Stimulated activated naive CD8-positive, alpha-beta T cell treated with anti-CD3 and anti-CD28 coated beads, Interleukin-15, Interleukin-2, amounts not matched to agents 100 ng/mL and 50 ng/mL, for 24 hours (primary cell): ENCODE results near the gene DOCK2.
"Not testable (repeated sequence)": the region's sequence is repeated elsewhere in the genome, so short reads cannot be mapped to it uniquely, and the experiment has no call there.

Source experiments
- H3K27ac Mint-ChIP-seq: one replicate; pipeline ENCODE4 v1.8.0; 2021; ENCODE audit warnings: mild to moderate bottlenecking, mixed read lengths
- H3K27me3 Mint-ChIP-seq: one replicate; pipeline ENCODE4 v1.8.0; 2021; ENCODE audit warnings: mixed read lengths
- H3K36me3 Mint-ChIP-seq: one replicate; pipeline ENCODE4 v1.8.0; 2021; ENCODE audit warnings: low read depth, mixed read lengths
- H3K4me1 Mint-ChIP-seq: one replicate; pipeline ENCODE4 v1.8.0; 2021; ENCODE audit warnings: low read depth, mixed read lengths
- H3K4me3 Mint-ChIP-seq: one replicate; pipeline ENCODE4 v1.8.0; 2021; ENCODE audit warnings: mild to moderate bottlenecking, mixed read lengths
- H3K9me3 Mint-ChIP-seq: one replicate; pipeline ENCODE4 v1.8.0; 2021; ENCODE audit warnings: mixed read lengths

Gene DOCK2

DNA sequence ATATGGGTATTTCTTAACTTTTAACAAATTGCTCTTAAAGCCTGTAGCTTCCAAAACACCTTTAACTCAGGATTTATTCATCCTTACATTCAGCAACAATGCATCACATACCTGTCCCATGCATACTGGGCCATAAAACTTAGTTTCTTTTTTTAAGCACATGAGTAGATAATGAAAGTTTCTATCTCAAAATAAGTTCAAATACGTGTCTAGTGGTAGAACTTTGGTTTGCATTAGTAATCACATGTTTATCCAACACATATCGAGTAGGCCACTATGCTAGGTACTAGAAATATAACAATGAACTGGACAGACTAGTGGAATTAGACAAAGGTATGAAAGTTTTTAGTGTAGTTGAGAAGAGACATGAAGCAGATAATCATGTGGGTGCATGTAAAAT, 99.6 kb downstream of the DOCK2 start:
- Mint-ChIP-seq H3K27ac (no peak overlapping the region), H3K9me3 (no peaks in the 10 kb centered on the region), H3K27me3 (no peaks in the 10 kb centered on the region), H3K4me3 (no peak overlapping the region), H3K36me3 (peaks cover 88% of the 10 kb centered on the region), H3K4me1 (peaks cover 11% of the 10 kb centered on the region)

DNA sequence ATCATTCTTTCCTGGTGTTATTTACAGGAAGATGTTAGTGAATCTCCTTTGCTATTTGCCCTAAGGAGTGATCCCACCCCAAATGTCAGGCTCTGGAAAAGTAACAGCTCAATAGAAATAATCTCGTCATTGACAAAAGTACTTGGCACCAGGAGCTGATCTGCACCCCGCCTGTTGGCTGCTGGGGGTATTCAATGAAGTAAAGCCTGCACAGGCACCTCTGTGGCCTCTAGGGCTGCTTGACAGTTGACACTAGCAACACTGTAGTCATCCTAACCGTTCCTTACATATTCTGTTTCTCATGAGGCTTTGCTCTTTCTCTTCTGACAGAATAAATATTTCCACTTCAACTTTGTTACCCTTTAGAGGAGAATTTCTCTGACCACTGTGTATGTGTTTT, 103.4 kb downstream of the DOCK2 start:
- no peaks in the 10 kb centered on the region for H3K9me3 Mint-ChIP-seq
- H3K27ac Mint-ChIP-seq = no peak overlapping the region
- peaks cover 78% of the 10 kb centered on the region for H3K36me3 Mint-ChIP-seq
- H3K27me3 Mint-ChIP-seq = no peaks in the 10 kb centered on the region
- no peak overlapping the region for H3K4me3 Mint-ChIP-seq
- peaks cover 3% of the 10 kb centered on the region for H3K4me1 Mint-ChIP-seq

DNA sequence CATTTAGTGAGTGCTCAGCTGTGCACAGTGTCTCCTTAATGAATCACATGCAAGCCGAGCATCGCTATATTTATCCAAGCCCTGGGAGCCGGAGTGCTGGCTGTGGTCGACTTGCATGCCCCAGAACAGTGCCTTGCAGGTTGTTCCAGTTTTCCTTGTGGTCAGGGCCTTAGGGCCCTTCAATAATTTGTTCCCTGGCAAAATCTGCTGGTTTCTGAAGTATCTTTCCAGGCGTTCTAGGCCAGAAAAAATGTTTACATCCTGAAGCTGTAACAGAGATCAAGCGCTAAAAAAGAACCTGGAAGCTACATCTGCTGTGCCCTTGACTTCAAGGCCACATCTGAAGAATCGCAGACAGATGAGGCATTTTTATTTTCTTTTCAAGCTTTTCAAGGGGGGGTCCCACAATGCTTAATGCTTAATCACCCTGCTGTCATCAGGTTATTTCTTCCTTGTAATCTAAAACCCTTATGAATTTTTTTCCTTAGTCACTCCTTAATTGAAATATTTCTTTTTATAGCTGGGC, 105.8 kb downstream of the DOCK2 start:
- Mint-ChIP-seq H3K4me1 (peaks cover 10% of the 10 kb centered on the region), H3K9me3 (no peaks in the 10 kb centered on the region), H3K36me3 (peaks cover 77% of the 10 kb centered on the region), H3K4me3 (no peak overlapping the region), H3K27me3 (no peaks in the 10 kb centered on the region), H3K27ac (no peak overlapping the region)

DNA sequence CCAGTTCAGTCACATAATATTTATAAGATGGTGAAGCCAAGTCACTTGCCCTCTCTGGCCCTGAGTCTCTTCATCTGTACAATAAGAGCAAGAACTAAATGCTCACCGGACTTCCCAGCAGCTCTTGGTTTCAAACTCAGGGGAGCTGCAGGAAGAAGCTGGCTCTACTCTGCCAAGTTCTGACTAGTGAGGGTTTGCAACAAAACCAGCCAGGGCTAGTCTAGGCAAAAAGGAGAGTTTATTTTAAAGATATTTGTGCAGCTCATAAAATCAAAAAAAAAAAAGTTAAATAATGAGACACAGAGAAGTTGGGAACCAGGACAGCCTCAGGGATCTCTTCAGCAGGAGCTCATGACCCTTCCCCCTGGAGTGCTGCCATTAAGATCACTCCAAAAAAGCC, 107.3 kb downstream of the DOCK2 start:
- peaks cover 10% of the 10 kb centered on the region for H3K4me1 Mint-ChIP-seq
- no peak overlapping the region for H3K27ac Mint-ChIP-seq
- no peaks in the 10 kb centered on the region for H3K27me3 Mint-ChIP-seq
- no peaks in the 10 kb centered on the region for H3K9me3 Mint-ChIP-seq
- no peak overlapping the region for H3K4me3 Mint-ChIP-seq
- H3K36me3 Mint-ChIP-seq = peaks cover 73% of the 10 kb centered on the region

DNA sequence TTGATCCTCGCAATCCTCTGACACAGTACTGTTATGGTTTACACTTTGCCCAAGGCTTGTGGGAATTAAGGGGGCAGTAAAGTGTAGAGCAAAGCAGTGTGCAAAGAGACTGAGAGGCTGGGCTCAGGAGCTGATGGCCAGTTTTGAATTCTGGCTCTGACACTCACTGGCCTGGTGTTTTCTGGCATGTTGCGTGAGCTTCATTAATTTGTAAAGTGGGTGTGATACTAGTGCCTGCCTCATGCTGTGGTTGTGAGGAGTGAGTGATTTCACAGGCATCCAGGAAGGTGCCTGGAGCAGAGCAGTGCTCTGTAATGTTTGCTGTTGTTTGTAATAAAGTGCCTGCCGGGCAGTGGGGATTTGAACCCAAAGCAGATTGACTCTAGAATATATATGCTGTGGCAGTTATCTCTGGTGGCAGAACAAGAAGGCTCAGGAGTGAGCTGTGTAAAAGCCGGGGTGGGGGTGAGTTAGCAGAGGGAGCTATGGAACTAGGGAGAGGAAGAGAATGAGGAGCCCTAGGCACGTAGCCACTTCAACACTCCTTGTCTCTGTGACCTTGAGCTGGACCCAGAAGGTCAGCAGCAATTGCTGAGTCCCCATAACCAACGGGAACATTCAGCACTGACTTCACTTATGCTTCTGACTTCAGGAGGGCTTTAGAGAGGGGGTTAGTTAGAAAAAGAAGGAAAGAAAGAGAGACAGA, 108.5 kb downstream of the DOCK2 start:
- peak overlapping the region; percentile 67 for H3K27ac Mint-ChIP-seq
- H3K4me1 Mint-ChIP-seq = peaks cover 10% of the 10 kb centered on the region
- H3K9me3 Mint-ChIP-seq = no peaks in the 10 kb centered on the region
- no peak overlapping the region for H3K4me3 Mint-ChIP-seq
- H3K27me3 Mint-ChIP-seq = no peaks in the 10 kb centered on the region
- H3K36me3 Mint-ChIP-seq = peaks cover 76% of the 10 kb centered on the region

DNA sequence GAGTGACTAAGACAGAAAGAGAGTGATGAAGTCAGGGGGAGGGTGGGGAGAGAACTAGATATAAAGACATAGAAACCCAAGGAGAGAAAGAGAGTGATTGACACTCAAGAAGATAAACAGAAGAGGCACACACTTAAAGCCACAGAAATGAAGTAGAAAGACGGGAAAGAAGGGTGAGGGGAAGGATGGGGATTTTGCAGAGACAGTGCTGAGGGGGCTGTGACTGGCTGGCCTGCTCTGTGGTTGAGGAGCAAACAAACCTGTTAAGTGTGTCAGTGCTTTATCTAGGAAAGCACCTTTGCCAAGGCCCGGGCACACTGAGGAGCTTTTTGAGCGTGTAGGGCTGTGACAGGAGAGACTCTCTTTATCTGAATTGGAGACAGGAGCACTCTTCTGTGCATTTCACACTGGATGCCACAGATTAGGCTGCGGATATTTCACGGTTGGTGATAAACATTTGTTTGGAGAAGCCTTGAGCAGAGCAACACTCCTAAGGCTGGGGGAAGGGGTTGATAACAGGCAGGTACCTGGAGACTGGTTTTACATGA, 109.1 kb downstream of the DOCK2 start:
- peaks cover 10% of the 10 kb centered on the region for H3K4me1 Mint-ChIP-seq
- no peak overlapping the region for H3K4me3 Mint-ChIP-seq
- peaks cover 76% of the 10 kb centered on the region for H3K36me3 Mint-ChIP-seq
- no peaks in the 10 kb centered on the region for H3K9me3 Mint-ChIP-seq
- no peaks in the 10 kb centered on the region for H3K27me3 Mint-ChIP-seq
- H3K27ac Mint-ChIP-seq = peak overlapping the region; percentile 67

DNA sequence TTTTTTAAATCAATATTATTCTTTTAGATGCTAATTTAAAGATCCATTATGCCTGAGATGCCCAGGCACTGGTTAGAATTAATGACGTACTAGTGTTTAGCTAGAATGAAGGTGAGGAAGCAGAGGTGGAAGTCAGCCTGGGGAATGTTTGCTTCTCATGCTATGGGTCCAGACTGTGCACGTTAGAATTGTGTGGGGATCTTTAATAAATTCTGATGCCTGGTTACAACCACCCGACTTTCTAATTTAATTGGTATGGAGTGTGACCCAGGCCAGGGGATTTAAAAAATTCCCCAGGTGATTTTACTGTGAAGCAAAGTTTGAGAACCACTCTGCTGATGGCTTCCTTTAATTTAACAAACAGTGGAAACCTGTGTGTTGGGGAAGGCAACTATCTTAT, 111.1 kb downstream of the DOCK2 start:
- peaks cover 81% of the 10 kb centered on the region for H3K36me3 Mint-ChIP-seq
- peaks cover 15% of the 10 kb centered on the region for H3K4me1 Mint-ChIP-seq
- H3K9me3 Mint-ChIP-seq = no peaks in the 10 kb centered on the region
- no peak overlapping the region for H3K27ac Mint-ChIP-seq
- H3K27me3 Mint-ChIP-seq = no peaks in the 10 kb centered on the region
- H3K4me3 Mint-ChIP-seq = no peak overlapping the region

DNA sequence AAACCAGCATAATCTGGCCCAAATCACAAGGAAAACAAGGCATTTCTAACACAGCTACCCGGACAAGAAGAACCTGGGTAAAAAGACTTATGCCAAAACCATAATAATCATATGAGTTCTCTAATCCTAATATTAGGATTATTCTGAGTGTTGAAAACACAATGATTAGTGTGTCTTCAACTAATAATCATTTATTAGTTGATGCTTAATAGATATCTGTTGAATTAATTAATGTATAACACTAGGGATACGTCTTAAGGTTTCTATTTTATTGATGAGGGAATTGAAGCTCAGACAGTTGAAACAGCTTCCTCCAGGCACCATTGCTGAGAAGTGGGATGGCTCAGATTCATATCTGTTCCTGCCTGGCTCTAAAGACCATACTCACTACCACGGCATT, 112.2 kb downstream of the DOCK2 start:
- Mint-ChIP-seq H3K27ac (no peak overlapping the region), H3K4me3 (no peak overlapping the region), H3K4me1 (peaks cover 15% of the 10 kb centered on the region)

DNA sequence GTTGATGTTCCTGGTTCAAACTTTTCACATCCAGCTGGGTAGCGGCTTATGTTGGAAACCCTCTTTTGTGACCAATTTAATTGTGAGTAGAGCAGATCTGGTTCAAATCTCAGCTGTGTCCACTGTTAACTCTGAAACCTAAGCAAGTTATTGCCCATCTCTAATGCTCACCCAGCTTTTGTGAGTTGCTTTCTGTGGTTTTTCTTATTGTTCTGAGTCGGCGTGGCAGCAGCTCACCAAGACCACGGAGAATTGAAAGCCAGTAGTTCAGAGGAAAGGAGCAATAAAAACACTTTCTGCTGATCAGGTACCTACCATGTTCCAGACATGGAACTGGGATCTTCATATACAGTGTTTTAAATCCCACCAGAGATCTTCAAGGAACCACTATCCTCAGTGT, 114.4 kb downstream of the DOCK2 start:
- H3K4me3 Mint-ChIP-seq = no peak overlapping the region
- H3K36me3 Mint-ChIP-seq = peaks cover 73% of the 10 kb centered on the region
- H3K9me3 Mint-ChIP-seq = no peaks in the 10 kb centered on the region
- H3K27ac Mint-ChIP-seq = no peak overlapping the region
- peaks cover 5% of the 10 kb centered on the region for H3K4me1 Mint-ChIP-seq
- no peaks in the 10 kb centered on the region for H3K27me3 Mint-ChIP-seq

More for the DNA sequence above, 112.2 kb downstream of the DOCK2 start:
- H3K9me3 Mint-ChIP-seq = no peaks in the 10 kb centered on the region
- H3K27me3 Mint-ChIP-seq = no peaks in the 10 kb centered on the region
- H3K36me3 Mint-ChIP-seq = peaks cover 83% of the 10 kb centered on the region

DNA sequence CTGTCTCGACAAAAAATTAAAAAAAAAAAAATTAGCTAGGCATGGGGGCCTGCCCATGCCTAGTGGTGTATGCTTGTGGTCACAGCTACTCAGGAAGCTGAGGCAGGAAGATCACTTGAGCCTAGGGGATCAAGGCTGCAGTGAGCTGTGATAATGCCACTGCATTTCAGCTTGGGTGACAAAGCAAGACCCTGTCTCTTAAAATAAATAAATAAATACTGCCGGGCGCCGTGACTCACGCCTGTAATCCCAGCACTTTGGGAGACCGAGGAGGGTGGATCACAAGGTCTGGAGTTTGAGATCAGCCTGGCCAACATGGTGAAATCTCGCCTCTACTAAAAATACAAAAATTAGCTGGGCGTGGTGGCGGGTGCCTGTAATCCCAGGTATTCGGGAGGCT, 115.5 kb downstream of the DOCK2 start:
- not testable (repeated sequence) for H3K9me3 Mint-ChIP-seq, H3K27me3 Mint-ChIP-seq, H3K4me1 Mint-ChIP-seq, H3K4me3 Mint-ChIP-seq, H3K27ac Mint-ChIP-seq
- peaks cover 68% of the 10 kb centered on the region for H3K36me3 Mint-ChIP-seq

DNA sequence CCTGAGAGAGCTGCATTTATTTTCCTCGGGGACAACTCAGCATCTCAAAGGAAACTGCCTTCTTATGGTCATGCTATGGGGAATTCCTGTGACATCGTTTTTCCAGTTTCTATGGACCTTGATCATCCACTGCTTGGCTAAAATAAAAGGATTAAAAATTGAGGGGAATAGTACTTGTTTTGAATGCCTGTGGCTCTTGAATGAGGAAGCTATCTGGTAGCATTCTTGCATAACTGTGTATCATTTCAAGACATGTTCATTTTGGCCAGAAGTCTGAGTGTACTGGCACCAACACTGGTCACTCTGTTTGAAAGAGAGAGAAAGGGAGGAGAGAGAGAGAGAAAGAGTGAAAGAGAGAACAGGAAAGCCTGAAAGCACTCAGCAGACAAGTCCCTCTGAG, 116.7 kb downstream of the DOCK2 start:
- Mint-ChIP-seq H3K4me1 (peaks cover 5% of the 10 kb centered on the region), H3K27me3 (no peaks in the 10 kb centered on the region), H3K9me3 (no peaks in the 10 kb centered on the region), H3K36me3 (peaks cover 70% of the 10 kb centered on the region), H3K27ac (peak overlapping the region; percentile 14), H3K4me3 (no peak overlapping the region)

DNA sequence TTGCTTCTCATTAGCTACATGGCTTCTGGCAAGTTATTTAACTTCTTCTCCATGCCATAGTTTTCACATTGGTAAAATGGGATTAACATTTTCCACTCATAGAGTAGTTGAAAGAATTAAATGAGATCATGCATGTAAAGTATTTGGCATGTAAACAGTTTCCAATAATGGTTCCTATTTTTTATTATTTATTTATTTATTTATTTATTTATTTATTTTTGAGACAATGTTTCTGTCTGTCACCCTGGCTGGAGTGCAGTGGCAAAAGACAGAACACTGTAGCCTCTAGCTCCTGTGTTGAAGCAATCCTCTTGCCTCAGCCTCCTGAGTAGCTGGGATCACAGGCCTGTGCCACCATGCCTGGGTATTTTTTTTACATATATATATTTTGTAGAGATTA, 117.7 kb downstream of the DOCK2 start:
- peaks cover 5% of the 10 kb centered on the region for H3K4me1 Mint-ChIP-seq
- peaks cover 71% of the 10 kb centered on the region for H3K36me3 Mint-ChIP-seq
- H3K4me3 Mint-ChIP-seq = no peak overlapping the region
- H3K27me3 Mint-ChIP-seq = no peaks in the 10 kb centered on the region
- H3K9me3 Mint-ChIP-seq = no peaks in the 10 kb centered on the region
- H3K27ac Mint-ChIP-seq = no peak overlapping the region

DNA sequence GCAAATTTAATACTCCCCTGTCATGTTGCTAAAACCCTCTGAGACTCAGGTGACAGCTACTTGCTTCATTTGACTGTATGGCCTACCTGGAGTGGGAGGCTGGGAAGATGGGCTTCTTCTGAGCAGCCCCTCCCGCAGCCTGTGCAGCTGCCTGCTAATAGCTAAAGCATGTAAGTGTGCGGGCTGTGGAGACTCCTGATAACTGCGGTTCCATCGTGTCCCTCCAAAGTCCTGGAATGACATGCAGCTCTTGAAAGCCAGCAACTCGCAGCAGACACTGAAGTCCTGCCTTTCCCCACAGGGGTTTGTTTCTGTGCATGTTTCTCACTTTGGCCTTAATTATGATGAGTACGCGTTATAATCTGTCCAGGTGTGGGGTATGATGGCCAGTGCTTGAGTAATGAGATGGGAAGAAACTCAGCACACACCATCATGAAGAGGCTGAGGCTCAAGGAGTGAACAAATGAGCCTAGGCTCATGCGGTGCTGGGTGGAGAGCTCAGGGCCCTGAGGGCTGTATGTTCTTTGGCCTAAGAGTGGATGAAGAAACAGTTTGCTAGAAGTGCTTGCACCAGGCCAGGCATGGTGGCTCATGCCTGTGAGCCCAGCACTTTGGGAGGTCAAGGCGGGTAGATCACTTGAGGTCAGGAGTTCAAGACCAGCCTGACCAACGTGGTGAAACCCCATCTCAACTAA, 119.1 kb downstream of the DOCK2 start:
- Mint-ChIP-seq H3K27ac (no peak overlapping the region), H3K36me3 (peaks cover 65% of the 10 kb centered on the region)

DNA sequence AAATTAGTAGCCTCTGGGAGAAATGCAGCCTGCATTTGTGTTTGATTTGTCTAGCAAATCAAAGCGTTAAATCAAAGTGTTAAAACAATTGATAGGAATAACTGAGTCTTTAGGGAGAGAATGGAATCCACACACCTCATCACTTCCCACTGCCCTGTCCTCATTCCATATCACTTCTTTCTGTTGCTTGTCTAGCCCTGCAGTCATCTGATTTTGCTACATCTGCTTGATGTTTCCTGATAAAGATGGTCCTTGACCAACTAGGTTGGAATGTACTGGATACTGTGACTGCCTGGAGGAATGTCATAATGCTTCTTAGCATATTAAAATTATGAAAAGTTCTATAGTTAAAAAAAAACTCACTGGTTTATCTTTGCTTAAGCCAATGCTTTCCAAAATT, 119.9 kb downstream of the DOCK2 start:
- Mint-ChIP-seq H3K27me3 (no peaks in the 10 kb centered on the region), H3K4me1 (no peaks in the 10 kb centered on the region), H3K9me3 (no peaks in the 10 kb centered on the region), H3K27ac (no peak overlapping the region), H3K36me3 (peaks cover 65% of the 10 kb centered on the region), H3K4me3 (no peak overlapping the region)

More for the DNA sequence above, 119.1 kb downstream of the DOCK2 start:
- Mint-ChIP-seq H3K9me3 (no peaks in the 10 kb centered on the region), H3K4me3 (no peak overlapping the region), H3K27me3 (no peaks in the 10 kb centered on the region), H3K4me1 (peaks cover 5% of the 10 kb centered on the region)

DNA sequence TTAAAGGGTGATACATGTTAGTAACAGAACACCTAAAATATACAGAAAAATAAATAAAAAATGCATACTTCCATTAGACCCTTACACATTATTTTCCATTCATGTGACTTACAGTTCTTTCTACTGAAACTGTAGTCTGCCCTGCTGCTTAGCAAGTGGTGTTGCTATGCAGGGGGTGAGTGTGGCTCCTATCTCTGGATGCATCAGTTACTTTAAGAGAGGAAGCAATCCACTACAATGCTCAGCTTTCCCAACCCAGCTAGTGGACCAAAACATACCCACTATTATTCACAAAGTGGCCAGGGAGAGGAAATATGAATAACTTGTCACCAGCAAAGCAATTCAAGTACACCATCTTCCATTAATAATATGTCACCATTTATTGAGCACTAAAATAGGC, 121.8 kb downstream of the DOCK2 start:
- no peaks in the 10 kb centered on the region for H3K27me3 Mint-ChIP-seq
- no peaks in the 10 kb centered on the region for H3K4me1 Mint-ChIP-seq
- H3K27ac Mint-ChIP-seq = no peak overlapping the region
- peaks cover 77% of the 10 kb centered on the region for H3K36me3 Mint-ChIP-seq
- no peak overlapping the region for H3K4me3 Mint-ChIP-seq
- H3K9me3 Mint-ChIP-seq = no peaks in the 10 kb centered on the region
